HepG2 (cell line): ENCODE measurements around the gene SUOX. TPM values are rescaled to one million over a fixed set of nuclear protein-coding genes. Genes with fewer than 3 reads are reported as not detected.

Experiments used
- BRCA1 ChIP-seq: sonication (generic); formaldehyde crosslinking; IDR thresholded peaks from 2 replicates; pipeline ENCODE4 v1.4.0; 2020; ENCODE audit warnings: missing genetic modification reagents
- FOXM1 ChIP-seq: sonication (generic); formaldehyde crosslinking; IDR thresholded peaks from 2 replicates; pipeline ENCODE4 v1.5.0; 2020; ENCODE audit warnings: missing genetic modification reagents
- KMT2B ChIP-seq: IDR thresholded peaks from 2 replicates; pipeline ENCODE4 v1.6.1; 2016; ENCODE audit warnings: missing genetic modification reagents, missing compliant biosample characterization
- MYNN ChIP-seq: sonication (generic); formaldehyde crosslinking; IDR thresholded peaks from 2 replicates; pipeline ENCODE4 v1.4.0; 2020; ENCODE audit warnings: mild to moderate bottlenecking, low read depth, missing genetic modification reagents
- NR2C2 ChIP-seq: sonication (generic); formaldehyde crosslinking; IDR thresholded peaks from 2 replicates; pipeline ENCODE4 v1.4.0; 2020; ENCODE audit warnings: missing genetic modification reagents, mild to moderate bottlenecking, moderate library complexity, borderline replicate concordance
- XBP1 ChIP-seq: sonication (generic); formaldehyde crosslinking; IDR thresholded peaks from 2 replicates; pipeline ENCODE4 v1.5.0; 2020; ENCODE audit warnings: missing genetic modification reagents
- ZC3H13 ChIP-seq: sonication (generic); formaldehyde crosslinking; IDR thresholded peaks from 2 replicates; pipeline ENCODE4 v1.8.1; 2023; ENCODE audit warnings: mild to moderate bottlenecking, missing genetic modification reagents, moderate library complexity
- ZNF335 ChIP-seq: sonication (generic); formaldehyde crosslinking; IDR thresholded peaks from 2 replicates; pipeline ENCODE4 v1.4.0; 2020; ENCODE audit warnings: missing genetic modification reagents
- ZNF572 ChIP-seq: sonication (generic); formaldehyde crosslinking; IDR thresholded peaks from 2 replicates; pipeline ENCODE4 v1.5.1; 2020; ENCODE audit warnings: mild to moderate bottlenecking, missing genetic modification reagents
- ZNF605 ChIP-seq: sonication (generic); formaldehyde crosslinking; IDR thresholded peaks from 2 replicates; pipeline ENCODE4 v1.8.0; 2022; ENCODE audit warnings: mild to moderate bottlenecking, missing genetic modification reagents
- ZNF773 ChIP-seq: sonication (generic); formaldehyde crosslinking; IDR thresholded peaks from 2 replicates; pipeline ENCODE4 v1.4.0; 2020; ENCODE audit warnings: missing genetic modification reagents, borderline replicate concordance
- ZSCAN21 ChIP-seq: sonication (generic); formaldehyde crosslinking; IDR thresholded peaks from 2 replicates; pipeline ENCODE4 v1.8.0; 2022; ENCODE audit warnings: mild to moderate bottlenecking, missing genetic modification reagents, moderate library complexity, borderline replicate concordance
- polyA plus RNA-seq, 8 experiments: library from polyadenylated mRNA; depleted of rRNA in 3 of 8; stranded (reverse) in 7 of 8; unstranded in 1 of 8; fragments of >200 nt; fragmentation: Illumina TruSeq in 4 of 8; extraction: Trizol in 4 of 8; gene quantifications; 2 replicates each; pipeline versions ENCODE4 v1.2.1 to v1.2.3, GENCODE V29; 2011 to 2016; ENCODE audit warnings: low read depth in 4 of 8, missing spikeins in 1 of 8, mixed read lengths in 1 of 8; ENCODE audit not compliant: insufficient read depth in 1 of 8
- total RNA-seq, 5 experiments: library from RNA; depleted of rRNA; stranded (reverse); fragments of >200 nt; fragmentation: Illumina TruSeq; extraction: Trizol; gene quantifications; 2 replicates each; pipeline ENCODE4 v1.2.3, GENCODE V29; 2016; ENCODE audit warnings: low read depth in 1 of 5
- TF ChIP-seq, protein P1 (sequence below), 2 experiments: sonication (generic) in 1 of 2; formaldehyde crosslinking in 1 of 2; IDR thresholded peaks; 2 replicates each; pipeline versions ENCODE4 v1.5.1 to v1.6.1; 2011 to 2020; ENCODE audit warnings: borderline replicate concordance in 1 of 2, low read depth in 1 of 2, low read length in 1 of 2, mild to moderate bottlenecking in 1 of 2, missing genetic modification reagents in 1 of 2, moderate library complexity in 1 of 2
- TF ChIP-seq, protein P2 (sequence below): IDR thresholded peaks from 2 replicates; pipeline ENCODE4 v1.6.1; 2012; ENCODE audit warnings: low read length, improper control_type of control experiment
- TF ChIP-seq, protein P3 (sequence below): IDR thresholded peaks from 2 replicates; pipeline ENCODE4 v1.6.1; 2016
- TF ChIP-seq, protein P4 (sequence below): sonication (generic); formaldehyde crosslinking; IDR thresholded peaks from 2 replicates; pipeline ENCODE4 v1.4.0; 2020; ENCODE audit warnings: missing genetic modification reagents
- TF ChIP-seq, protein P5 (sequence below): sonication (generic); formaldehyde crosslinking; IDR thresholded peaks from 2 replicates; pipeline ENCODE4 v1.4.0; 2020; ENCODE audit warnings: missing genetic modification reagents, low read depth, mild to moderate bottlenecking, borderline replicate concordance
- TF ChIP-seq, protein P6 (sequence below): sonication (generic); formaldehyde crosslinking; IDR thresholded peaks from 2 replicates; pipeline ENCODE4 v1.4.0; 2020; ENCODE audit warnings: missing genetic modification reagents

Gene SUOX
- total and polyA plus RNA-seq, 2 of the 13 experiments (the other 11 are each of a cell fraction or from before 2014, with no cell fraction given) = 23.9 to 25.9 TPM

DNA sequence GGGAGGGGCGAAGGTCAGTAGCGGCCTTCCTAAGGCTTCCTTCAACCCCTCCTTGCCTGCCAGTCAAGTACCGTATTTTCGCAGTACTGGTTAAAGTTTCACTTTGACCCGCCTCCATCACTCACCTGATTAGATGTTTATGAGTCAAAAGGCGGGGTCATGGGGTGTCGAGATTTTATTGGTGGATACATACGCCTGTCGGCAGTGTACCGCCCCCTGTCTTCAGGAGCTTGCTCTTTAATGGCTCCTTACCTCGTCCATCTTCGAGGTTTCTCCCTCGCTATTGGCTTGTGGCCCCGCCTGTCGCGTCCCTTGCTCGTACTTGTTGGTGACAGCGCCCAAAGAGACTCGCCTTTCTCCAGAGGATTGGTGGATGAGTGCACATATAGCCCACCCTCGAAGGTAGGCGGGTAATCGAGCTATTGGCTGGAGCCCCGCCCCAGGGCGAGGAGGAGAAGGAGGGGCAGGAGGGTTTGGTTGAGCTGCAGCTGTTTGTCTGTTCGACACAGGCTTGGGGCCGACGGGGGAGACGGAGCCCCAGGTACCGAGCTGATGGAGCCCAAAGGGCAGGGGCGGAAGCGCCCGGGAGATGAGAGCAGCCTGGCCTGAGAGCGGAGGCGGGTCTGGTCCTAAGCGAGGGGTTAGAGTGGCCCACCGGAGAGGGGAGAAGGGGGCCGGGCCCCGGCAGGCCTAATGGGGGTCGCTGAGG, 23.3 kb upstream of the SUOX start, which contains the start of gene RAB5B (continued):
- TF ChIP-seq, protein P1, sequence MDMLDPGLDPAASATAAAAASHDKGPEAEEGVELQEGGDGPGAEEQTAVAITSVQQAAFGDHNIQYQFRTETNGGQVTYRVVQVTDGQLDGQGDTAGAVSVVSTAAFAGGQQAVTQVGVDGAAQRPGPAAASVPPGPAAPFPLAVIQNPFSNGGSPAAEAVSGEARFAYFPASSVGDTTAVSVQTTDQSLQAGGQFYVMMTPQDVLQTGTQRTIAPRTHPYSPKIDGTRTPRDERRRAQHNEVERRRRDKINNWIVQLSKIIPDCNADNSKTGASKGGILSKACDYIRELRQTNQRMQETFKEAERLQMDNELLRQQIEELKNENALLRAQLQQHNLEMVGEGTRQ (IDR thresholded peaks at IDR 0.05; ENCODE audit: low read depth, low read length) = 0 out of 2 replicates have a peak, but pooled peaks have one; percentile 19
- TF ChIP-seq, protein P1 (CRISPR knock-in tag; IDR thresholded peaks at IDR 0.05; ENCODE audit: borderline replicate concordance) = peak; percentile 25; the same call in 1 of the 2 replicates
- TF ChIP-seq, protein P2, sequence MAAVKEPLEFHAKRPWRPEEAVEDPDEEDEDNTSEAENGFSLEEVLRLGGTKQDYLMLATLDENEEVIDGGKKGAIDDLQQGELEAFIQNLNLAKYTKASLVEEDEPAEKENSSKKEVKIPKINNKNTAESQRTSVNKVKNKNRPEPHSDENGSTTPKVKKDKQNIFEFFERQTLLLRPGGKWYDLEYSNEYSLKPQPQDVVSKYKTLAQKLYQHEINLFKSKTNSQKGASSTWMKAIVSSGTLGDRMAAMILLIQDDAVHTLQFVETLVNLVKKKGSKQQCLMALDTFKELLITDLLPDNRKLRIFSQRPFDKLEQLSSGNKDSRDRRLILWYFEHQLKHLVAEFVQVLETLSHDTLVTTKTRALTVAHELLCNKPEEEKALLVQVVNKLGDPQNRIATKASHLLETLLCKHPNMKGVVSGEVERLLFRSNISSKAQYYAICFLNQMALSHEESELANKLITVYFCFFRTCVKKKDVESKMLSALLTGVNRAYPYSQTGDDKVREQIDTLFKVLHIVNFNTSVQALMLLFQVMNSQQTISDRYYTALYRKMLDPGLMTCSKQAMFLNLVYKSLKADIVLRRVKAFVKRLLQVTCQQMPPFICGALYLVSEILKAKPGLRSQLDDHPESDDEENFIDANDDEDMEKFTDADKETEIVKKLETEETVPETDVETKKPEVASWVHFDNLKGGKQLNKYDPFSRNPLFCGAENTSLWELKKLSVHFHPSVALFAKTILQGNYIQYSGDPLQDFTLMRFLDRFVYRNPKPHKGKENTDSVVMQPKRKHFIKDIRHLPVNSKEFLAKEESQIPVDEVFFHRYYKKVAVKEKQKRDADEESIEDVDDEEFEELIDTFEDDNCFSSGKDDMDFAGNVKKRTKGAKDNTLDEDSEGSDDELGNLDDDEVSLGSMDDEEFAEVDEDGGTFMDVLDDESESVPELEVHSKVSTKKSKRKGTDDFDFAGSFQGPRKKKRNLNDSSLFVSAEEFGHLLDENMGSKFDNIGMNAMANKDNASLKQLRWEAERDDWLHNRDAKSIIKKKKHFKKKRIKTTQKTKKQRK = peak; percentile 99
- TF ChIP-seq ZNF605 (CRISPR knock-in tag) = peak; percentile 81; the same call in 1 of the 2 replicates
- peak; percentile 70; the same call in 1 of the 2 replicates for TF ChIP-seq ZNF773 (CRISPR knock-in tag)
- TF ChIP-seq FOXM1 (CRISPR knock-in tag) = no peak
- peak; percentile 80 for TF ChIP-seq KMT2B (CRISPR knock-in tag)
- 0 out of 2 replicates have a peak, but pooled peaks have one; percentile 65 for TF ChIP-seq ZNF335 (CRISPR knock-in tag)
- no peak for TF ChIP-seq BRCA1 (CRISPR knock-in tag)
- TF ChIP-seq, protein P3, sequence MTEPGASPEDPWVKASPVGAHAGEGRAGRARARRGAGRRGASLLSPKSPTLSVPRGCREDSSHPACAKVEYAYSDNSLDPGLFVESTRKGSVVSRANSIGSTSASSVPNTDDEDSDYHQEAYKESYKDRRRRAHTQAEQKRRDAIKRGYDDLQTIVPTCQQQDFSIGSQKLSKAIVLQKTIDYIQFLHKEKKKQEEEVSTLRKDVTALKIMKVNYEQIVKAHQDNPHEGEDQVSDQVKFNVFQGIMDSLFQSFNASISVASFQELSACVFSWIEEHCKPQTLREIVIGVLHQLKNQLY (CRISPR knock-in tag) = peak; percentile 20
- TF ChIP-seq ZC3H13 = no peak
- TF ChIP-seq ZNF572 (CRISPR knock-in tag) = 0 out of 2 replicates have a peak, but pooled peaks have one; percentile 62
- TF ChIP-seq ZSCAN21 (CRISPR knock-in tag) = no peak
- TF ChIP-seq, protein P4, sequence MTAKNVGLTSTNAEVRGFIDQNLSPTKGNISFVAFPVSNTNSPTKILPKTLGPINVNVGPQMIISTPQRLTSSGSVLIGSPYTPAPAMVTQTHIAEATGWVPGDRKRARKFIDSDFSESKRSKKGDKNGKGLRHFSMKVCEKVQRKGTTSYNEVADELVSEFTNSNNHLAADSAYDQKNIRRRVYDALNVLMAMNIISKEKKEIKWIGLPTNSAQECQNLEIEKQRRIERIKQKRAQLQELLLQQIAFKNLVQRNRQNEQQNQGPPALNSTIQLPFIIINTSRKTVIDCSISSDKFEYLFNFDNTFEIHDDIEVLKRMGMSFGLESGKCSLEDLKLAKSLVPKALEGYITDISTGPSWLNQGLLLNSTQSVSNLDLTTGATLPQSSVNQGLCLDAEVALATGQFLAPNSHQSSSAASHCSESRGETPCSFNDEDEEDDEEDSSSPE (CRISPR knock-in tag) = peak; percentile 84
- TF ChIP-seq, protein P5, sequence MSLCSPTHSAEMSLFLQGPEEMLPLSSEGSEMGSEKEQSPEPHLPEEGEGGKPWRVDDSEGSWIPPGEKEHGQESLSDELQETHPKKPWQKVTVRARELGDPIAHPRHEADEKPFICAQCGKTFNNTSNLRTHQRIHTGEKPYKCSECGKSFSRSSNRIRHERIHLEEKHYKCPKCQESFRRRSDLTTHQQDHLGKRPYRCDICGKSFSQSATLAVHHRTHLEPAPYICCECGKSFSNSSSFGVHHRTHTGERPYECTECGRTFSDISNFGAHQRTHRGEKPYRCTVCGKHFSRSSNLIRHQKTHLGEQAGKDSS (CRISPR knock-in tag) = peak; percentile 62; the same call in 1 of the 2 replicates
- TF ChIP-seq NR2C2 (CRISPR knock-in tag) = peak; percentile 88
- TF ChIP-seq MYNN = no peak; the same call in 1 of the 2 replicates
- no peak for TF ChIP-seq XBP1 (CRISPR knock-in tag)
- TF ChIP-seq, protein P6, sequence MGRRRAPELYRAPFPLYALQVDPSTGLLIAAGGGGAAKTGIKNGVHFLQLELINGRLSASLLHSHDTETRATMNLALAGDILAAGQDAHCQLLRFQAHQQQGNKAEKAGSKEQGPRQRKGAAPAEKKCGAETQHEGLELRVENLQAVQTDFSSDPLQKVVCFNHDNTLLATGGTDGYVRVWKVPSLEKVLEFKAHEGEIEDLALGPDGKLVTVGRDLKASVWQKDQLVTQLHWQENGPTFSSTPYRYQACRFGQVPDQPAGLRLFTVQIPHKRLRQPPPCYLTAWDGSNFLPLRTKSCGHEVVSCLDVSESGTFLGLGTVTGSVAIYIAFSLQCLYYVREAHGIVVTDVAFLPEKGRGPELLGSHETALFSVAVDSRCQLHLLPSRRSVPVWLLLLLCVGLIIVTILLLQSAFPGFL (CRISPR knock-in tag) = no peak
